DND-41 (cell line): Measurements from ENCODE around the gene UCN2.

Source experiments
- EZH2 ChIP-seq: IDR thresholded peaks from 3 replicates; pipeline ENCODE4 v1.6.1; 2012; ENCODE audit warnings: borderline replicate concordance, low read depth, mild to moderate bottlenecking, moderate library complexity, low read length, inconsistent platforms; ENCODE audit not compliant: severe bottlenecking
- TF ChIP-seq, protein P1 (sequence below): IDR thresholded peaks from 2 replicates; pipeline ENCODE4 v1.5.1; 2012; ENCODE audit warnings: borderline replicate concordance, low read length, moderate library complexity, mild to moderate bottlenecking; ENCODE audit not compliant: poor library complexity, severe bottlenecking; ENCODE audit errors: extremely low read depth

DNA sequence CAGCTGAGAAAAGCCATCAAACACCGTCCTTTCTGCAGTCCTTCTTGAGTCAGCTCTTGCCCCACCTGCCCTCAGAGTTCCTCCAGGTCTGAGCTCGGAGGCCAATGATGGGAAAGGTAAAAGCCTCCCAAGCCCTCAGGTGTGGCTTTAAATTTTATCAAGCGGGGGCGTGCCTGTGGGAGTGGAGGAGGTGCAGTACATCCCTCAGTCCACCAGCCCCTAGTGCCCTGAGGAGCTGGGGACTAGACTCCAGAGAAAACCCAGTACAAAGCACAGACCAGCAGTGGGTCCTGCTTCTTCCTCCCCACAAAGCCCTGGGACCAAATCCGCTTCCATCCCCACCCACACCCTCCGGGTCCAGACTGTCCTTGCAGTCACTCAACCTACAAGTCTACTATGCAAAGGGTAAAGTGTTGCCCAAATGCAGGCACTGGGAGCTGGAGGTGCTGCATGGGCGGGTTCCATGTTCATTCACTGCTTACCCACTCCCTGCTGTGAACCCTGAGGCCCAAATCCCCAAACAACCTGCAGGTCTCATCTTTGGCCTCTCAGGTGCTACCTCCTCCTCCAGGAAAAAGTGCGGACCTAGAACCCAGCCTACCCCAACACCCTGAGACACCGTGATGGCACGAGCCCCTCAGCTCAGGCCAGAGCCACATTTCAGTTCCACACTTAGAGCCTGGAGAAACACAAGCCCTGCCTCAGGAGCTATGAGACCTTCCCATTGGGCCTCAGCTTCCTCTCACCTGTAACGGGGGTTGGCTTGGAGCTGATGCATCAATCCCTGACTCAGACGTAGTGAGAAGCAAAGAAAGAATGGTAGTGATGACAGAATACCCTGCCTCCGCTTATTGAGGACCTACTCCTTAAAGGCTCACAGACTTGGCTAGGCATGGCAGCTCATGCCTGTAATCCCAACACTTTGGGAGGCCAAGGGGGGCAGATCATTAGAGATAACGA is 9.4 kb downstream of the UCN2 start:
- TF ChIP-seq, protein P1, sequence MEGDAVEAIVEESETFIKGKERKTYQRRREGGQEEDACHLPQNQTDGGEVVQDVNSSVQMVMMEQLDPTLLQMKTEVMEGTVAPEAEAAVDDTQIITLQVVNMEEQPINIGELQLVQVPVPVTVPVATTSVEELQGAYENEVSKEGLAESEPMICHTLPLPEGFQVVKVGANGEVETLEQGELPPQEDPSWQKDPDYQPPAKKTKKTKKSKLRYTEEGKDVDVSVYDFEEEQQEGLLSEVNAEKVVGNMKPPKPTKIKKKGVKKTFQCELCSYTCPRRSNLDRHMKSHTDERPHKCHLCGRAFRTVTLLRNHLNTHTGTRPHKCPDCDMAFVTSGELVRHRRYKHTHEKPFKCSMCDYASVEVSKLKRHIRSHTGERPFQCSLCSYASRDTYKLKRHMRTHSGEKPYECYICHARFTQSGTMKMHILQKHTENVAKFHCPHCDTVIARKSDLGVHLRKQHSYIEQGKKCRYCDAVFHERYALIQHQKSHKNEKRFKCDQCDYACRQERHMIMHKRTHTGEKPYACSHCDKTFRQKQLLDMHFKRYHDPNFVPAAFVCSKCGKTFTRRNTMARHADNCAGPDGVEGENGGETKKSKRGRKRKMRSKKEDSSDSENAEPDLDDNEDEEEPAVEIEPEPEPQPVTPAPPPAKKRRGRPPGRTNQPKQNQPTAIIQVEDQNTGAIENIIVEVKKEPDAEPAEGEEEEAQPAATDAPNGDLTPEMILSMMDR = no peak
- no peak for TF ChIP-seq EZH2
